Prostate gland (tissue), 2 donors: ENCODE results near the gene WNT3.

Source experiments
- POLR2AphosphoS5 ChIP-seq: sonication (generic); formaldehyde crosslinking; IDR thresholded peaks from one replicate; pipeline ENCODE4 v1.6.1; 2017; ENCODE audit warnings: antibody characterized with exemption
- TF ChIP-seq, protein P1 (sequence below), 4 experiments: fragments of 200-600 bp in 2 of 4; fragments of 450-650 bp in 2 of 4; sonication (generic) in 2 of 4; IDR thresholded peaks; 1 replicate in 3 of 4; 2 replicates in 1 of 4; pipeline ENCODE4 v1.5.1; 2016 to 2019; ENCODE audit warnings: antibody characterized with exemption in 4 of 4, mild to moderate bottlenecking in 2 of 4, moderate library complexity in 2 of 4

DNA sequence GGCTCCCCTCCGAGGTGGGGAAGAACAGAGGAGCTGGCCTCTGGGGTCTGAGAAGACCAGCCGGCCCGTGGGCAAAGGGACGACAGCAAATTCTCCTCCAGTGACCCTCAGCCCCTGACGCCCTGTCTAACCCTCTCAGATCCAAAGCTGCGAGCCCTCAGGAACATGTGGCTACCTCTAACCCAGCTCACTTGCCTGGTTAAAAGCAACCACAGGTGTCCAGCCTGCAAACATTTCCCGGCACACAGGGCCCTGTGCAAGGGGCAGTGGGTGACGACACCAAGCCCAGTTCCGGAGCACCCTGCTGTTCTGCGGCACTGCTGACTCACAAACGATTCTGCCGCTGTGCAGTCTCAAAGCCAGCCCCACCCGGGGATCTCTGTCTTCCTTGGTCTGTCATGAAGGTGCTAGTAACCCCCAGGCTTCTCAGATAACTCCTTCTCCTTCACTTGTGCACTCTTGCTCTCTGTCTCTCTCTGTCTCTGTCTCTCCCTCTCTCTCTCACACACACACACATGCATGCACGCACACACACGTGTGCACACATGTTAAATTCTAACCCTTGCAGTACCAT is 23.0 kb downstream of the WNT3 start:
- TF ChIP-seq, protein P1, sequence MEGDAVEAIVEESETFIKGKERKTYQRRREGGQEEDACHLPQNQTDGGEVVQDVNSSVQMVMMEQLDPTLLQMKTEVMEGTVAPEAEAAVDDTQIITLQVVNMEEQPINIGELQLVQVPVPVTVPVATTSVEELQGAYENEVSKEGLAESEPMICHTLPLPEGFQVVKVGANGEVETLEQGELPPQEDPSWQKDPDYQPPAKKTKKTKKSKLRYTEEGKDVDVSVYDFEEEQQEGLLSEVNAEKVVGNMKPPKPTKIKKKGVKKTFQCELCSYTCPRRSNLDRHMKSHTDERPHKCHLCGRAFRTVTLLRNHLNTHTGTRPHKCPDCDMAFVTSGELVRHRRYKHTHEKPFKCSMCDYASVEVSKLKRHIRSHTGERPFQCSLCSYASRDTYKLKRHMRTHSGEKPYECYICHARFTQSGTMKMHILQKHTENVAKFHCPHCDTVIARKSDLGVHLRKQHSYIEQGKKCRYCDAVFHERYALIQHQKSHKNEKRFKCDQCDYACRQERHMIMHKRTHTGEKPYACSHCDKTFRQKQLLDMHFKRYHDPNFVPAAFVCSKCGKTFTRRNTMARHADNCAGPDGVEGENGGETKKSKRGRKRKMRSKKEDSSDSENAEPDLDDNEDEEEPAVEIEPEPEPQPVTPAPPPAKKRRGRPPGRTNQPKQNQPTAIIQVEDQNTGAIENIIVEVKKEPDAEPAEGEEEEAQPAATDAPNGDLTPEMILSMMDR (IDR thresholded peaks at IDR 0.05): no peak
- no peak for TF ChIP-seq POLR2AphosphoS5
